ENCODE measurements around the gene SH3PXD2A.

Gene SH3PXD2A

GRCh38 chr10:103673606-103674005, 181.8 kb downstream of the SH3PXD2A start:
- Histone ChIP-seq H3K4me1 (ENCODE audit: control insufficient read depth, low read depth, low read length) (peaks cover 4% of the 10 kb centered on the region), H3K79me1 (ENCODE audit: low read length) (no peaks in the 10 kb centered on the region), H3K4ac (ENCODE audit: low read depth, low read length) (no peak overlapping the region), H2BK15ac (replicated peaks; ENCODE audit: low read depth) (no peak overlapping the region), H3K18ac (ENCODE audit: low read length) (no peak overlapping the region), H3K27me3 (ENCODE audit: insufficient read depth, low read length, poor library complexity) (no peaks in the 10 kb centered on the region), H3K36me3 (ENCODE audit: control insufficient read depth, insufficient read depth, low read length) (no peaks in the 10 kb centered on the region), H3K4me3 (ENCODE audit: low read length) (no peak overlapping the region), H4K5ac (ENCODE audit: low read length) (no peak overlapping the region), H3K27ac (ENCODE audit: low read depth, low read length) (no peak overlapping the region), H4K8ac (ENCODE audit: low read depth, low read length) (no peak overlapping the region), H2BK5ac (ENCODE audit: low read length) (no peak overlapping the region), H3K56ac (ENCODE audit: low read length) (no peak overlapping the region), H3K79me2 (ENCODE audit: control insufficient read depth, insufficient read depth, low read length) (no peaks in the 10 kb centered on the region), H2AK5ac (ENCODE audit: low read length) (no peak overlapping the region), H3K9ac (ENCODE audit: low read length) (no peak overlapping the region), H2BK120ac (ENCODE audit: low read depth, low read length) (no peak overlapping the region), H3K23ac (ENCODE audit: low read length) (no peak overlapping the region), H3K4me2 (ENCODE audit: low read length) (no peak overlapping the region)
- no CpG with 5 or more reads among the region's 3 CpGs for WGBS (ENCODE audit: extremely low coverage, insufficient coverage, low lambda C conversion rate)
- DNase-seq = no peak

- Histone ChIP-seq H3K4me1 (ENCODE audit: control insufficient read depth, low read depth, low read length) (peaks cover 4% of the 10 kb centered on the region), H3K79me2 (ENCODE audit: control insufficient read depth, insufficient read depth, low read length) (no peaks in the 10 kb centered on the region)
Measured at GRCh38 chr10:103672345-103672744, 183.0 kb downstream of the SH3PXD2A start.

GRCh38 chr10:103671126-103671895, 184.1 kb downstream of the SH3PXD2A start:
- no peak overlapping the region for H2BK120ac ChIP-seq (ENCODE audit: low read depth, low read length)
- H2BK15ac ChIP-seq (replicated peaks; ENCODE audit: low read depth) = no peak overlapping the region
- H3K56ac ChIP-seq (ENCODE audit: low read length) = no peak overlapping the region
- H4K5ac ChIP-seq (ENCODE audit: low read length) = no peak overlapping the region
- no peak overlapping the region for H3K18ac ChIP-seq (ENCODE audit: low read length)
- no peaks in the 10 kb centered on the region for H3K36me3 ChIP-seq (ENCODE audit: control insufficient read depth, insufficient read depth, low read length)
- no peak overlapping the region for H3K4me3 ChIP-seq (ENCODE audit: low read length)
- WGBS (ENCODE audit: extremely low coverage, insufficient coverage, low lambda C conversion rate) = no CpG with 5 or more reads among the region's 10 CpGs
- no peak overlapping the region for H2BK5ac ChIP-seq (ENCODE audit: low read length)
- H3K4ac ChIP-seq (ENCODE audit: low read depth, low read length) = no peak overlapping the region
- H3K27ac ChIP-seq (ENCODE audit: low read depth, low read length) = no peak overlapping the region
- no peak overlapping the region for H3K4me2 ChIP-seq (ENCODE audit: low read length)
- H3K4me1 ChIP-seq (ENCODE audit: control insufficient read depth, low read depth, low read length) = peaks cover 4% of the 10 kb centered on the region
- no peak overlapping the region for H3K9ac ChIP-seq (ENCODE audit: low read length)
- no peak overlapping the region for H3K23ac ChIP-seq (ENCODE audit: low read length)
- no peaks in the 10 kb centered on the region for H3K27me3 ChIP-seq (ENCODE audit: insufficient read depth, low read length, poor library complexity)
- no peaks in the 10 kb centered on the region for H3K79me1 ChIP-seq (ENCODE audit: low read length)
- no peaks in the 10 kb centered on the region for H3K79me2 ChIP-seq (ENCODE audit: control insufficient read depth, insufficient read depth, low read length)
- no peak for DNase-seq
- H4K8ac ChIP-seq (ENCODE audit: low read depth, low read length) = no peak overlapping the region
- no peak overlapping the region for H2AK5ac ChIP-seq (ENCODE audit: low read length)

More at GRCh38 chr10:103672345-103672744, 183.0 kb downstream of the SH3PXD2A start:
- H3K23ac ChIP-seq (ENCODE audit: low read length) = no peak overlapping the region
- H3K9ac ChIP-seq (ENCODE audit: low read length) = no peak overlapping the region
- H3K56ac ChIP-seq (ENCODE audit: low read length) = no peak overlapping the region
- no peak for DNase-seq
- no peak overlapping the region for H2BK120ac ChIP-seq (ENCODE audit: low read depth, low read length)
- no CpG with 5 or more reads among the region's 7 CpGs for WGBS (ENCODE audit: extremely low coverage, insufficient coverage, low lambda C conversion rate)
- H3K79me1 ChIP-seq (ENCODE audit: low read length) = no peaks in the 10 kb centered on the region
- H4K5ac ChIP-seq (ENCODE audit: low read length) = no peak overlapping the region
- H3K36me3 ChIP-seq (ENCODE audit: control insufficient read depth, insufficient read depth, low read length) = no peaks in the 10 kb centered on the region
- no peak overlapping the region for H4K8ac ChIP-seq (ENCODE audit: low read depth, low read length)
- no peak overlapping the region for H2BK5ac ChIP-seq (ENCODE audit: low read length)
- no peak overlapping the region for H3K18ac ChIP-seq (ENCODE audit: low read length)
- H3K4me2 ChIP-seq (ENCODE audit: low read length) = no peak overlapping the region
- no peak overlapping the region for H3K4ac ChIP-seq (ENCODE audit: low read depth, low read length)
- H2BK15ac ChIP-seq (replicated peaks; ENCODE audit: low read depth) = no peak overlapping the region
- H3K27me3 ChIP-seq (ENCODE audit: insufficient read depth, low read length, poor library complexity) = no peaks in the 10 kb centered on the region
- no peak overlapping the region for H3K4me3 ChIP-seq (ENCODE audit: low read length)
- H3K27ac ChIP-seq (ENCODE audit: low read depth, low read length) = no peak overlapping the region
- H2AK5ac ChIP-seq (ENCODE audit: low read length) = no peak overlapping the region

- Histone ChIP-seq H3K79me1 (ENCODE audit: low read length) (no peaks in the 10 kb centered on the region), H3K4me3 (ENCODE audit: low read length) (no peak overlapping the region), H4K8ac (ENCODE audit: low read depth, low read length) (no peak overlapping the region), H3K23ac (ENCODE audit: low read length) (no peak overlapping the region), H3K56ac (ENCODE audit: low read length) (no peak overlapping the region), H3K4ac (ENCODE audit: low read depth, low read length) (no peak overlapping the region), H3K27ac (ENCODE audit: low read depth, low read length) (no peak overlapping the region), H4K5ac (ENCODE audit: low read length) (no peak overlapping the region), H2AK5ac (ENCODE audit: low read length) (no peak overlapping the region), H2BK15ac (replicated peaks; ENCODE audit: low read depth) (no peak overlapping the region), H2BK120ac (ENCODE audit: low read depth, low read length) (no peak overlapping the region), H3K4me1 (ENCODE audit: control insufficient read depth, low read depth, low read length) (peaks cover 4% of the 10 kb centered on the region), H3K4me2 (ENCODE audit: low read length) (no peak overlapping the region), H3K36me3 (ENCODE audit: control insufficient read depth, insufficient read depth, low read length) (no peaks in the 10 kb centered on the region), H3K9ac (ENCODE audit: low read length) (no peak overlapping the region), H3K79me2 (ENCODE audit: control insufficient read depth, insufficient read depth, low read length) (no peaks in the 10 kb centered on the region), H3K27me3 (ENCODE audit: insufficient read depth, low read length, poor library complexity) (no peaks in the 10 kb centered on the region), H3K18ac (ENCODE audit: low read length) (no peak overlapping the region), H2BK5ac (ENCODE audit: low read length) (no peak overlapping the region)
- DNase-seq = peak; percentile 46
- WGBS (ENCODE audit: extremely low coverage, insufficient coverage, low lambda C conversion rate) = no CpG with 5 or more reads among the region's 2 CpGs
Measured at GRCh38 chr10:103669944-103670343, 185.4 kb downstream of the SH3PXD2A start.

- H3K9ac ChIP-seq (ENCODE audit: low read length) = no peak overlapping the region
- no CpG with 5 or more reads among the region's 6 CpGs for WGBS (ENCODE audit: extremely low coverage, insufficient coverage, low lambda C conversion rate)
- H4K8ac ChIP-seq (ENCODE audit: low read depth, low read length) = no peak overlapping the region
- H2BK5ac ChIP-seq (ENCODE audit: low read length) = no peak overlapping the region
- H3K4me3 ChIP-seq (ENCODE audit: low read length) = no peak overlapping the region
- no peaks in the 10 kb centered on the region for H3K79me1 ChIP-seq (ENCODE audit: low read length)
- no peaks in the 10 kb centered on the region for H3K36me3 ChIP-seq (ENCODE audit: control insufficient read depth, insufficient read depth, low read length)
- H2BK15ac ChIP-seq (replicated peaks; ENCODE audit: low read depth) = no peak overlapping the region
- H2BK120ac ChIP-seq (ENCODE audit: low read depth, low read length) = no peak overlapping the region
- no peak overlapping the region for H3K23ac ChIP-seq (ENCODE audit: low read length)
- DNase-seq = peak; percentile 11
- no peak overlapping the region for H3K4me2 ChIP-seq (ENCODE audit: low read length)
- H3K79me2 ChIP-seq (ENCODE audit: control insufficient read depth, insufficient read depth, low read length) = no peaks in the 10 kb centered on the region
- peaks cover 4% of the 10 kb centered on the region for H3K4me1 ChIP-seq (ENCODE audit: control insufficient read depth, low read depth, low read length)
- no peak overlapping the region for H3K4ac ChIP-seq (ENCODE audit: low read depth, low read length)
- H2AK5ac ChIP-seq (ENCODE audit: low read length) = no peak overlapping the region
- H3K27me3 ChIP-seq (ENCODE audit: insufficient read depth, low read length, poor library complexity) = no peaks in the 10 kb centered on the region
- H4K5ac ChIP-seq (ENCODE audit: low read length) = no peak overlapping the region
- no peak overlapping the region for H3K56ac ChIP-seq (ENCODE audit: low read length)
- H3K27ac ChIP-seq (ENCODE audit: low read depth, low read length) = no peak overlapping the region
- no peak overlapping the region for H3K18ac ChIP-seq (ENCODE audit: low read length)
Measured at GRCh38 chr10:103669243-103669929, 186.0 kb downstream of the SH3PXD2A start.
